H1 (cell line): Measurements from ENCODE around the gene INPP5A.

Source experiments
- CTCF ChIP-seq, 3 experiments: IDR thresholded peaks; 1 replicate in 2 of 3; 2 replicates in 1 of 3; pipeline versions ENCODE4 v1.5.1 to v1.6.1; 2011; ENCODE audit warnings: low read length in 3 of 3, mild to moderate bottlenecking in 3 of 3, inconsistent platforms in 2 of 3, low read depth in 1 of 3, moderate library complexity in 1 of 3; ENCODE audit not compliant: insufficient read depth in 1 of 3; ENCODE audit errors: control extremely low read depth in 1 of 3
- NRF1 ChIP-seq: IDR thresholded peaks from 2 replicates; pipeline ENCODE4 v1.6.1; 2011; ENCODE audit warnings: mild to moderate bottlenecking, low read depth, low read length, improper control_type of control experiment

GRCh38 chr10:132666705-132667341 lies 129.2 kb downstream of the INPP5A start:
- TF ChIP-seq NRF1 (no peak), CTCF (IDR thresholded peaks at IDR 0.05; ENCODE audit: control extremely low read depth in 1 of 3, insufficient read depth in 1 of 3, low read depth in 1 of 3, low read length in 3 of 3) (no peak)
